Pulmonary artery endothelial cell (primary cell): ENCODE results near the gene FMN1. TPM values are rescaled to one million over a fixed set of nuclear protein-coding genes. Genes with fewer than 3 reads are reported as not detected.

Source experiments
- DNase-seq: peaks from one replicate; pipeline ENCODE4 v3.0.0-alpha.2; 2011; ENCODE audit warnings: low read depth, low spot score
- total RNA-seq: library from RNA; depleted of rRNA; stranded (reverse); fragments of >200 nt; gene quantifications from 2 replicates; pipeline ENCODE4 v1.2.3, GENCODE V29; 2014

Gene FMN1
- total RNA-seq, 1 donor from 2014 or later: under 0.01 TPM

- no peak for DNase-seq
These were observed 308.1 kb downstream of the FMN1 start for GRCh38 chr15:32886459-32886858.

GRCh38 chr15:32885713-32886112 lies 308.8 kb downstream of the FMN1 start:
- DNase-seq: no peak

GRCh38 chr15:32884146-32884545 lies 310.4 kb downstream of the FMN1 start:
- no peak for DNase-seq

GRCh38 chr15:32882955-32883354 lies 311.6 kb downstream of the FMN1 start:
- no peak for DNase-seq

- DNase-seq: no peak
These were observed 313.0 kb downstream of the FMN1 start for GRCh38 chr15:32881528-32881927.

- DNase-seq: no peak
These were observed 313.9 kb downstream of the FMN1 start for GRCh38 chr15:32880642-32881041.

GRCh38 chr15:32879980-32880379 lies 314.5 kb downstream of the FMN1 start:
- no peak for DNase-seq

GRCh38 chr15:32878869-32879805 lies 315.4 kb downstream of the FMN1 start:
- DNase-seq: no peak

- DNase-seq: no peak
These were observed 316.2 kb downstream of the FMN1 start for GRCh38 chr15:32878342-32878741.

- peak; percentile 13 for DNase-seq
These were observed 317.1 kb downstream of the FMN1 start for GRCh38 chr15:32877252-32878019.

- no peak for DNase-seq
These were observed 321.0 kb downstream of the FMN1 start for GRCh38 chr15:32873284-32874114.

- DNase-seq: no peak
These were observed 321.8 kb downstream of the FMN1 start for GRCh38 chr15:32872621-32873283.

GRCh38 chr15:32871883-32872282 lies 322.6 kb downstream of the FMN1 start:
- DNase-seq: no peak

GRCh38 chr15:32870240-32871033 lies 324.1 kb downstream of the FMN1 start:
- DNase-seq: no peak

- no peak for DNase-seq
These were observed 324.7 kb downstream of the FMN1 start for GRCh38 chr15:32869776-32870175.

GRCh38 chr15:32867313-32867626 lies 327.2 kb downstream of the FMN1 start:
- no peak for DNase-seq

- no peak for DNase-seq
These were observed 327.8 kb downstream of the FMN1 start for GRCh38 chr15:32866454-32867312.

GRCh38 chr15:32864841-32865240 lies 329.7 kb downstream of the FMN1 start:
- no peak for DNase-seq

- no peak for DNase-seq
These were observed 330.5 kb downstream of the FMN1 start for GRCh38 chr15:32864051-32864450.
